NB4 (cell line): Measurements from ENCODE around the gene RNFT1.
"Not testable (repeated sequence)": the region's sequence is repeated elsewhere in the genome, so short reads cannot be mapped to it uniquely, and the experiment has no call there.

Experiments
- CTCF ChIP-seq: IDR thresholded peaks from one replicate; pipeline ENCODE4 v1.5.1; 2012; ENCODE audit warnings: low read depth, low read length
- MAX ChIP-seq: IDR thresholded peaks from 2 replicates; pipeline ENCODE4 v1.6.1; 2011; ENCODE audit warnings: low read depth, low read length
- MYC ChIP-seq: IDR thresholded peaks from 2 replicates; pipeline ENCODE4 v1.6.1; 2011; ENCODE audit warnings: low read depth, low read length
- POLR2A ChIP-seq: IDR thresholded peaks from 2 replicates; pipeline ENCODE4 v1.6.1; 2011; ENCODE audit warnings: mild to moderate bottlenecking; ENCODE audit not compliant: insufficient read length; ENCODE audit errors: extremely low read depth

GRCh38 chr17:59971771-59972170, 7.2 kb upstream of the RNFT1 start:
- not testable (repeated sequence) for TF ChIP-seq CTCF, POLR2A, MAX, MYC
